Measurements from ENCODE around the gene PLIN1. TPM values are rescaled to one million over a fixed set of nuclear protein-coding genes. Genes with fewer than 3 reads are reported as not detected.

Gene PLIN1
- total and polyA plus RNA-seq, 2 donors (not counting 3 experiments of a cell fraction or from before 2014, with no cell fraction given): 0.07 TPM; not detected in 1

DNA sequence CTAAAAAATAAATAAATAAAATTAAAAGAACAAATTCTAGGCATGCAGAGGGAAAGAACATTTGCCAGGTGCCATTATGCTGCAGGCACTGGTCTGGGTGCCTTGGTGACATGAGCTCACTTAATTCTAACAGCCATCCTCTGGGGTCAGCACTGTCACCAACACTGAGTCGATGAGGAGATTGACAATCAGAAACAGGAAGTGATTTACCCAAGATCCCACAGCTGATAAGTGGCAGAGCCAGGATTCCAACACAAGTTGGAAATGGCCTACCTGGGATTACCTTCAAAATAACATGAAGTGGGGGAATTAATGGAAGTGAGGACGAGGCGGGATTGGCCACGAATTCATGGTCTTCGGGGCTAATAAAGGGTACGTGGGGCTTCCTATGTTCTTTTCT is 3.6 kb downstream of the PLIN1 start:
- H3K27ac ChIP-seq (ENCODE audit: insufficient read depth, low read depth, low read length): no peak overlapping the region
- TF ChIP-seq GATA2 (IDR thresholded peaks at IDR 0.05; ENCODE audit: insufficient read depth, insufficient read length, low read depth, low read length) (peak; percentile 47), POLR2A (IDR thresholded peaks at IDR 0.05; ENCODE audit: low read depth, low read length) (no peak)
- H2AFZ ChIP-seq (ENCODE audit: low read depth, low read length): no peak overlapping the region
- ChIA-PET POLR2A (no interaction called here), CTCF (interaction anchor here (0.6 to 2.5 kb wide), 4 partner anchors 14 to 48 kb away, joined by 3 to 15 read pairs (median 3); no protein-coding TSS in a partner anchor)
- no peak overlapping the region for H3K9ac ChIP-seq (replicated peaks; ENCODE audit: extremely low read depth, insufficient read depth, low read length)
- no TSS peak for BruUV-seq (replicated peaks)
- H3K27me3 ChIP-seq (ENCODE audit: control insufficient read depth in 2 of 2, insufficient read depth in 2 of 2, low read length in 2 of 2): peaks cover 0 to 5% of the 10 kb centered on the region in 2 experiments
- H4K20me1 ChIP-seq (replicated peaks; ENCODE audit: control insufficient read depth, extremely low read depth, insufficient read depth, low read length): no peaks in the 10 kb centered on the region
- no peaks in the 10 kb centered on the region for H3K79me2 ChIP-seq (ENCODE audit: control insufficient read depth, insufficient read depth, low read length)
- H3K36me3 ChIP-seq (ENCODE audit: control insufficient read depth in 2 of 2, extremely low read depth in 1 of 2, insufficient read depth in 2 of 2, low read length in 2 of 2): no peaks in the 10 kb centered on the region
- intact Hi-C loops (cut with micrococcal nuclease) (no loop called here), dilution Hi-C loops (cut with MboI; ENCODE audit: extremely low pct_ligation_motif_present, low sequenced_read_pairs) (no loop called here)
- no peak overlapping the region for H3K4me3 ChIP-seq (replicated peaks in 1 of 3; ENCODE audit: insufficient read depth in 1 of 3, low read depth in 1 of 3, low read length in 3 of 3)
- no peaks in the 10 kb centered on the region for H3K9me3 ChIP-seq (replicated peaks; ENCODE audit: control insufficient read depth, insufficient read depth, low read length)
- no peaks in the 10 kb centered on the region for H3K4me1 ChIP-seq (ENCODE audit: control insufficient read depth, extremely low read depth, insufficient read depth, low read length)
- H3K4me2 ChIP-seq (ENCODE audit: insufficient read depth, low read length): no peak overlapping the region
- no peak for DNase-seq (ENCODE audit: low read depth, low spot score)
- H3K9me1 ChIP-seq (replicated peaks; ENCODE audit: control insufficient read depth, extremely low read depth, insufficient read depth, low read length): no peaks in the 10 kb centered on the region
- no peak for FAIRE-seq

GRCh38 chr15:89674526-89674925 is 4.6 kb downstream of the PLIN1 start:
- Histone ChIP-seq H3K27ac (ENCODE audit: insufficient read depth, low read depth, low read length) (no peak overlapping the region), H2AFZ (ENCODE audit: low read depth, low read length) (no peak overlapping the region), H3K27me3 (ENCODE audit: control insufficient read depth in 2 of 2, insufficient read depth in 2 of 2, low read length in 2 of 2) (peaks cover 0 to 4% of the 10 kb centered on the region in 2 experiments), H3K9me3 (replicated peaks; ENCODE audit: control insufficient read depth, insufficient read depth, low read length) (no peaks in the 10 kb centered on the region), H3K36me3 (ENCODE audit: control insufficient read depth in 2 of 2, extremely low read depth in 1 of 2, insufficient read depth in 2 of 2, low read length in 2 of 2) (no peaks in the 10 kb centered on the region), H4K20me1 (replicated peaks; ENCODE audit: control insufficient read depth, extremely low read depth, insufficient read depth, low read length) (no peaks in the 10 kb centered on the region), H3K4me1 (ENCODE audit: control insufficient read depth, extremely low read depth, insufficient read depth, low read length) (no peaks in the 10 kb centered on the region), H3K79me2 (ENCODE audit: control insufficient read depth, insufficient read depth, low read length) (no peaks in the 10 kb centered on the region), H3K4me3 (replicated peaks in 1 of 3; ENCODE audit: insufficient read depth in 1 of 3, low read depth in 1 of 3, low read length in 3 of 3) (no peak overlapping the region), H3K9me1 (replicated peaks; ENCODE audit: control insufficient read depth, extremely low read depth, insufficient read depth, low read length) (no peaks in the 10 kb centered on the region), H3K9ac (replicated peaks; ENCODE audit: extremely low read depth, insufficient read depth, low read length) (no peak overlapping the region), H3K4me2 (ENCODE audit: insufficient read depth, low read length) (no peak overlapping the region)
- no peak for TF ChIP-seq GATA2 (IDR thresholded peaks at IDR 0.05; ENCODE audit: insufficient read depth, insufficient read length, low read depth, low read length)
- dilution Hi-C loops (cut with MboI; ENCODE audit: extremely low pct_ligation_motif_present, low sequenced_read_pairs) (no loop called here), intact Hi-C loops (cut with micrococcal nuclease) (no loop called here)
- ChIA-PET POLR2A (no interaction called here), CTCF (interaction anchor here (0.8 to 3.6 kb wide), 3 partner anchors 12 to 66 kb away, joined by 3 to 15 read pairs (median 12); no protein-coding TSS in a partner anchor)
- DNase-seq (ENCODE audit: low read depth, low spot score) (no peak), FAIRE-seq (no peak)
- BruUV-seq (replicated peaks): no TSS peak

Data from endothelial cell of umbilical vein (primary cell).